Activated naive CD4-positive, alpha-beta T cell treated with anti-CD3 and anti-CD28 coated beads, Interleukin-2, amount 10 ng/mL, durations not matched to agents 7 days and 5 days (primary cell): ENCODE results near the gene ZNF784.

Experiments
- CTCF ChIA-PET: fragments of 350-600 bp; sonication (Branson Sonifier 250); formaldehyde crosslinking; loops from one replicate; lab custom pipeline; 2021; ENCODE audit warnings: antibody characterized with exemption; lab: Charles Lee
- DNase-seq: peaks from one replicate; pipeline ENCODE4 v3.0.0-alpha.2; 2020
- H3K27ac Mint-ChIP-seq: one replicate; pipeline ENCODE4 v1.8.0; 2021; ENCODE audit warnings: mild to moderate bottlenecking, moderate library complexity, mixed read lengths
- H3K27me3 Mint-ChIP-seq: one replicate; pipeline ENCODE4 v1.8.0; 2021; ENCODE audit warnings: mild to moderate bottlenecking, mixed read lengths
- H3K36me3 Mint-ChIP-seq: one replicate; pipeline ENCODE4 v1.8.0; 2021; ENCODE audit warnings: mixed read lengths
- H3K4me1 Mint-ChIP-seq: one replicate; pipeline ENCODE4 v1.8.0; 2021; ENCODE audit warnings: mixed read lengths
- H3K4me3 Mint-ChIP-seq: one replicate; pipeline ENCODE4 v1.8.0; 2021; ENCODE audit warnings: mild to moderate bottlenecking, moderate library complexity, mixed read lengths
- H3K9me3 Mint-ChIP-seq: one replicate; pipeline ENCODE4 v1.8.0; 2021; ENCODE audit warnings: mixed read lengths

The ZNF784 gene

DNA sequence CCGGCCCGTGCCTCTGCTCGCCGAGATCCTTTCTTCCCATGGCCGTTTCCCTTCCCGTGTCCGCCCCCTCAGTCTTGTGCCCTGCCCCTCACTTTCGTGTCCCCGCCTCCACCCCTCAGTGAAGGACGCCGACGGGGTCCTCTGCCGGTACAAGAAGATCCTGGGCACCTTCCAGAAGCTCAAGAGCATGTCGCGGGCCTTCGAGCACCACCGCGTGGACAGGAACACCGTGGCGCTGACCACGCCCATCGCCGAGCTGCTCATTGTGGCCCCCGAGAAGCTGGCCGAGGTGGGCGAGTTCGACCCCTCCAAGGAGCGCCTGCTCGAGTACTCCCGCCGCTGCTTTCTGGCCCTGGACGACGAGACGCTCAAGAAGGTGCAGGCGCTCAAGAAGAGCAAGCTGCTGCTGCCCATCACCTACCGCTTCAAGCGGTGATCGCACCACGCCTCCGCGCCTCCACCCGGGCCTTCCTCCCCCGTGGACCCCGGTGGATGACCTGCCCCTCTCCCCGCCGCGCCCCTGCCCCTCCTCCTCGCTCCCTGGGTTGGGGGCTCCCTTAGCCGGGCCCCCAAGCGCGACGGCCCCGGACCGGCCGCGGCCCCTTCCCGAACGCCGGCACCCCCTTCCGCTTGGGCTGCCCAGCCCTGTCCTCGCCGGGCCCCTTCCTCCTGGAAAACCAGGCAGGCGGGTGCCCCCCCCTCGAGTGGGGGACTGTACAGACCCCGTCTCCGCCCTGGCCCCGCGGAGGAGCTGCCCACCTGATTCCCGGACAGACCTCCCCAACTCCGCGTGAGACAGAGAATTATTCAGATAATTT, 28.2 kb upstream of the ZNF784 start:
- CTCF ChIA-PET = interaction anchor here (0.7 to 1.6 kb wide), 5 partner anchors 9 to 640 kb away, joined by 3 to 23 read pairs (median 4); partner anchors contain the start of gene ZNF581
- peaks cover 19% of the 10 kb centered on the region for H3K36me3 Mint-ChIP-seq
- H3K9me3 Mint-ChIP-seq = no peaks in the 10 kb centered on the region
- peaks cover 46% of the 10 kb centered on the region for H3K4me1 Mint-ChIP-seq
- peak overlapping the region; percentile 26 for H3K27ac Mint-ChIP-seq
- no peak for DNase-seq
- H3K27me3 Mint-ChIP-seq = peaks cover 4% of the 10 kb centered on the region
- peak overlapping the region; percentile 43 for H3K4me3 Mint-ChIP-seq

DNA sequence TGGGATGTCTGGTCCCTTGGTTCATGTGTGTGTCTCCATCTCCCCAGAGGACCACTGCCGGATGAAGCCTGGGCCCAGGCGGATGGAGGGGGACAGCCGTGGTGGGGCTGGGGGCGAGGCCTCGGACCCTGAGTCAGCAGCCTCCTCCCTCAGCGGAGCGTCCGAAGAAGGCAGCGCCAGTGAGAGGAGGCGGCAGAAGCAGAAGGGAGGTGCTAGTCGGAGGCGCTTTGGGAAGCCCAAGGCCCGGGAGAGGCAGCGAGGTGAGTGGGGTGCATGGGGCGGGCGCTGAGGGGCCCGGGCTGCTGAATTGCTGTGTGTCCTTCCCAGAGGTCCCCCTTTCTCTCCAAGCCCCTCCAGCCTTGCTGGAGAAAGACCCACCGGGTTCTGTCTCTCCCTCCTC, 26.9 kb upstream of the ZNF784 start:
- H3K4me1 Mint-ChIP-seq = peaks cover 40% of the 10 kb centered on the region
- H3K27me3 Mint-ChIP-seq = peaks cover 4% of the 10 kb centered on the region
- H3K4me3 Mint-ChIP-seq = peak overlapping the region; percentile 44
- CTCF ChIA-PET = no interaction called here
- no peaks in the 10 kb centered on the region for H3K9me3 Mint-ChIP-seq
- H3K36me3 Mint-ChIP-seq = peaks cover 15% of the 10 kb centered on the region
- H3K27ac Mint-ChIP-seq = no peak overlapping the region
- DNase-seq = no peak

DNA sequence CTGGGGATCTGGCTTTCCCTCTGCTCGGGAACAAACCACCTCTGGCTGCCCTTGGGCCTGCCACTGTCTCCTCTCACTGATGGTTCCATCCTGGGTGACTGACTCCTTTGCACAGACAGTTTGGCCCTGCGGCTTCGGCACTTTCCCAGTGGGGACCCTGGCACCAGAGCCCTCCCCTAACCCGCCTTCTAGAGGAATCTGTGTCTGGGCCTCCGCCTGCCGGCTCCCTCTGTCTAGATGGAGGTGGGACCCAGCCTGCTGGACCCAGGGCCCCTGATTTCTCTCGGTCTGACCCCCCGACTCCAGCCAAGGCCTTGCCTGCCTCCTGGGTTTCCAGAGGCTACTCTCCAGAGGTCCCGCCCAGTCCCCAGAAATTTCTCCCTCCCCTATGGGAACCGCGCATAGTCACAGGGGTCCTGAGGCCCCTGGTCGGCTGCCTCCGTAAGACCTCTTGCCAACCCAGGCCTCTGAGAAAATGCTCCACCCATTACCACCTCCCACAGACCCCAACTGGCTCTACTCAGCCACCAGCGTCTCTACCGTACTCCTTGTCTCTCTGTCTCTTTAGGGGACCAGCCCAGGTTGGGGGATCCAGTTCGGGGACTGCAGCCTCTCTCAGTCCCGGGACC, 26.4 kb upstream of the ZNF784 start:
- CTCF ChIA-PET = no interaction called here
- peak overlapping the region; percentile 64 for H3K27ac Mint-ChIP-seq
- H3K27me3 Mint-ChIP-seq = peaks cover 4% of the 10 kb centered on the region
- H3K4me1 Mint-ChIP-seq = peaks cover 38% of the 10 kb centered on the region
- H3K36me3 Mint-ChIP-seq = peaks cover 11% of the 10 kb centered on the region
- H3K9me3 Mint-ChIP-seq = no peaks in the 10 kb centered on the region
- DNase-seq = no peak
- peak overlapping the region; percentile 44 for H3K4me3 Mint-ChIP-seq

GRCh38 chr19:55650126-55650557, 25.8 kb upstream of the ZNF784 start:
- H3K4me3 Mint-ChIP-seq = peak overlapping the region; percentile 43
- peaks cover 4% of the 10 kb centered on the region for H3K27me3 Mint-ChIP-seq
- no peaks in the 10 kb centered on the region for H3K9me3 Mint-ChIP-seq
- no peak overlapping the region for H3K27ac Mint-ChIP-seq
- CTCF ChIA-PET = interaction anchor here (1.0 to 1.1 kb wide), 2 partner anchors 12 to 18 kb away, joined by 3 to 4 read pairs; no protein-coding TSS in a partner anchor
- no peak for DNase-seq
- H3K36me3 Mint-ChIP-seq = peaks cover 8% of the 10 kb centered on the region
- H3K4me1 Mint-ChIP-seq = peaks cover 42% of the 10 kb centered on the region

- H3K36me3 Mint-ChIP-seq = peaks cover 8% of the 10 kb centered on the region
- peak overlapping the region; percentile 73 for H3K4me3 Mint-ChIP-seq
- H3K27ac Mint-ChIP-seq = peak overlapping the region; percentile 19
- CTCF ChIA-PET = interaction anchor here (1.0 to 1.1 kb wide), 2 partner anchors 12 to 17 kb away, joined by 3 to 4 read pairs; no protein-coding TSS in a partner anchor
- DNase-seq = no peak
- peaks cover 4% of the 10 kb centered on the region for H3K27me3 Mint-ChIP-seq
- H3K4me1 Mint-ChIP-seq = peaks cover 47% of the 10 kb centered on the region
- H3K9me3 Mint-ChIP-seq = no peaks in the 10 kb centered on the region
These were observed 25.1 kb upstream of the ZNF784 start for GRCh38 chr19:55649268-55650125.

GRCh38 chr19:55648585-55649267, 24.4 kb upstream of the ZNF784 start:
- H3K36me3 Mint-ChIP-seq = peaks cover 10% of the 10 kb centered on the region
- H3K9me3 Mint-ChIP-seq = no peaks in the 10 kb centered on the region
- CTCF ChIA-PET = interaction anchor here (1.0 to 2.2 kb wide), 3 partner anchors 11 to 16 kb away, joined by 3 to 10 read pairs (median 4); no protein-coding TSS in a partner anchor
- no peak for DNase-seq
- H3K4me1 Mint-ChIP-seq = peaks cover 54% of the 10 kb centered on the region
- H3K4me3 Mint-ChIP-seq = peak overlapping the region; percentile 73
- peak overlapping the region; percentile 67 for H3K27ac Mint-ChIP-seq
- H3K27me3 Mint-ChIP-seq = peaks cover 2% of the 10 kb centered on the region

DNA sequence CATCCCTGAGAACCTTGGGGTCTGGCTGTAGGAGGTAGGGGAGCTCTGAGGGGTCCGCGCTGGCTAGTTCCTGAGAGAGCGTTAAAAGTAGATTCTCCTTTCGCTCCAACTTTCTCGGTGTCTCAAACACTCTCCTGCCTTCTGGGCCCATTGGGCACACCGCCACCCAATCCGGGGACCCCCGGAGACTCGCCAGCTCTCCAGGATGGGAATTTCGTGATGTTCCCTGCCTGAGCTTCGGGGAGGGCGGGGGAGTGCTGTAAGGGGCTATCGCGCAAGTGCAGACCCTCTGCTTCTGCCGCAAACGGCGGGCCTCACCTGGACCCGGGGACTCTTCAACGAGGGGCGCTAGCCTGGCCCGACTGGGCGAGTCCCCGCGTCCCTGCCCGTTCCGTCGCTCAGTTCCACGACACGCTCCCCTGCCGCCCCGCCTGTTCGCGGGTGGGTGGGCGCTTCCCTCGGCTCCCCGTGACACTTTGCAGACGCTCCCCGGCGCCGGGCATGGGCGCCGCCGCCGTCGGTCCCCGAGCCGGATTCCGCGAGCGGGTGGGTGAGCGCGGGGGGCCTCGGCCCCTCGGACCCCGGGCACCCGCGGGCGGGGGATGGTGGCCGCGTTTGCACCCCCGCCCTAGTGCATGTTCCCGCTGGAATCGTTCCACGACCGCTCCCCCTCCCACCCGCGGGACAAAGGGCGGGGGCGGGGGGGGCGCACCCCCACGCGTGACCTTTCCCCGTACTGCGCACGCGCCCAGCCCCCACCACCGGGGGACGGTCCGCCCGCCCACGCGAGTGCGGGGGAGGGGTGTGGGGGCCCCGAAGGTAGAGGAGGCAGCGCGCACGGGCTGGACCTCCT, 23.6 kb upstream of the ZNF784 start, which contains the start of gene CCDC106:
Gene CCDC106, plus strand, starts transcription at position 481 of the 853 bp plus-strand sequence. CDS start 835 bp downstream, outside the sequence.
- CTCF ChIA-PET = interaction anchor here (0.9 to 2.2 kb wide), 2 partner anchors 15 to 17 kb away, joined by 3 to 10 read pairs; no protein-coding TSS in a partner anchor
- Mint-ChIP-seq H3K9me3 (no peaks in the 10 kb centered on the region), H3K27me3 (no peaks in the 10 kb centered on the region), H3K4me3 (peak within 1 kb of the TSS; percentile 77), H3K36me3 (peaks cover 12% of the 10 kb centered on the region), H3K4me1 (peaks cover 56% of the 10 kb centered on the region), H3K27ac (peak within 1 kb of the TSS; percentile 77)
- DNase-seq = peak; percentile 60

DNA sequence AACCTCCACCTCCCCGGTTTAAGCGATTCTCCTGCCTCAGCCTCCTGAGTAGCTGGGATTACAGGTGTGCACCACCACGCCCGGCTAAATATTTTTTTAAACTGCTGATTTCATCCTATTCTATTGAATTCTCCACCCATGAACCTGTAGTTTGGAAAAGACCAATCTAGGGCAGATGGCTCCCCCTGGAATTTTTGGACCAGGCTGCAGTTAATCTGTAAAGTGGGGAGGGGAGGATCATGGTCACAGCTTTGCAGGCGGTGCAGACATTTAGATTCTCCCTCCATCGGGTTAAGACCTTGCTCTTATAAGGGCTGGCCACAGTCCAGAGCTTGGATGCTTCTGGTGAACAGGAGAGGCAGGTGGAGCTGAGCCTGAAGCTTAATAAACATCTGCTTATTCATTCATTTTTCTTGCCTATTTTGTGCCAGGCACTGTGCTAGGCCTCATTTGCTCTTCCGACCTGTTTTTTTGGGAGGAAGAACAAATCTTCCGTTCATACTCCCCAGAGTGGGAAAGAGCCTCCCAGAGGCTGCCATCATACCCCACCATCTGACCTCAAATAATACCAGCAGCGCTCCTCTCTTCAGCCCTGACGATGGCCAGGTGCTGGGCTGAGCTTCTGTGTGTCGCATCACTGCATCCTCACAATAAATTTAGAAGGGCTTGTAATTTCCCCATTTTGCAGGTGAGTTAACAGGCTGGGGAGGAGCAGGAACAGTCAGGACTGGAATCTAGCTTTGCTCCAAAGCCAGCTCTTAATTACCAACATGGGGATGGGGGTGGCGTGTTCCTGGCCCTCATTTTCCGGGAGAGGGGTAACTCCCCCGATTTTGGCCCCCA, 22.7 kb upstream of the ZNF784 start:
- DNase-seq = no peak
- H3K4me3 Mint-ChIP-seq = peak overlapping the region; percentile 77
- peak overlapping the region; percentile 60 for H3K27ac Mint-ChIP-seq
- CTCF ChIA-PET = interaction anchor here (0.9 to 2.2 kb wide), 3 partner anchors 14 to 25 kb away, joined by 3 to 10 read pairs (median 3); no protein-coding TSS in a partner anchor
- H3K36me3 Mint-ChIP-seq = peaks cover 12% of the 10 kb centered on the region
- H3K9me3 Mint-ChIP-seq = no peaks in the 10 kb centered on the region
- H3K4me1 Mint-ChIP-seq = peaks cover 57% of the 10 kb centered on the region
- H3K27me3 Mint-ChIP-seq = no peaks in the 10 kb centered on the region

DNA sequence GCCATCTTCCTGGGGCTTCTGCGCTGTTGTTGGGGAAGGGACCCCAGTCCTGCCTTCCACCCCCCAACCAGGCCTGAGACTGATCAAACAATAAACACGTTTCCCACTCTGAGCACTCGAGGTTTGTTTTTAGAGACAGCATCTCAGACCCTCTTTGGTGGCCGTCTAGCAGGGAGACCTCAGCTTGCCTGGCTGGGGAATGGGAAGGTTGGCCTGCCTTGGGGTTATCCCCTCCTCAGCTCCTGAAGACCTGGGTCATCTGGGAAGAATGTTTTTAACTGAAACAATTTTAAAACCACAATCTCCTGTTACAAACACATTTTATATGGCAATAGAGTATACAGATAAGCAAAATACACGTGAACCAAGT, 21.1 kb upstream of the ZNF784 start:
- peak overlapping the region; percentile 73 for H3K27ac Mint-ChIP-seq
- peak overlapping the region; percentile 57 for H3K4me3 Mint-ChIP-seq
- H3K9me3 Mint-ChIP-seq = no peaks in the 10 kb centered on the region
- CTCF ChIA-PET = interaction anchor here (1.6 to 1.9 kb wide), 2 partner anchors 9 to 13 kb away, joined by 4 to 7 read pairs; no protein-coding TSS in a partner anchor
- DNase-seq = no peak
- no peaks in the 10 kb centered on the region for H3K27me3 Mint-ChIP-seq
- H3K4me1 Mint-ChIP-seq = peaks cover 59% of the 10 kb centered on the region
- H3K36me3 Mint-ChIP-seq = peaks cover 12% of the 10 kb centered on the region

DNA sequence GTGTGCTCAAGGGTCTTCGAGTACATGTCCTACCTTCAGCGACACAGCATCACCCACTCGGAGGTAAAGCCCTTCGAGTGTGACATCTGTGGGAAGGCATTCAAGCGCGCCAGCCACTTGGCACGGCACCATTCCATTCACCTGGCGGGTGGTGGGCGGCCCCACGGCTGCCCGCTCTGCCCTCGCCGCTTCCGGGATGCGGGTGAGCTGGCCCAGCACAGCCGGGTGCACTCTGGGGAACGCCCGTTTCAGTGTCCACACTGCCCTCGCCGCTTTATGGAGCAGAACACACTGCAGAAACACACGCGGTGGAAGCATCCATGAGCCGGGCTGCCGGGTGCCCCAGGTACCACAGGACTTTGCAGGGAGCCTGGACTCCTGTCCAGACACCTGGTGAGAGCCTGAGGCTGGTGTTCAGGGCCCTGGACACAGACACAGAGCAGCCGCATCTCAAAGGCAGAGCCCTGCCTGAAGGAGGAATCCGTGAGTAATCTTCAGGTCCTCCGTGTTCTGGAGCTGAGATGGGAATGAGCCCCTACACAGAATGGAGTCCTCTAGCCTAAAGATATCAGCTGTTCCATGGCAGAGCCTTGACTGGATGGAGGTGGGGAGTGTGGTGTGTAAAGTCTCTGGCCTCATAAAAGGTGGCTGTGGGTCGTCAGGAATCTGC, 20.6 kb upstream of the ZNF784 start:
- Mint-ChIP-seq H3K9me3 (no peaks in the 10 kb centered on the region), H3K4me3 (peak overlapping the region; percentile 92), H3K36me3 (peaks cover 12% of the 10 kb centered on the region), H3K4me1 (peaks cover 62% of the 10 kb centered on the region), H3K27ac (peak overlapping the region; percentile 93), H3K27me3 (no peaks in the 10 kb centered on the region)
- DNase-seq = no peak
- CTCF ChIA-PET = interaction anchor here (1.6 to 1.9 kb wide), 2 partner anchors 9 to 12 kb away, joined by 4 to 7 read pairs; no protein-coding TSS in a partner anchor

- H3K4me1 Mint-ChIP-seq = peaks cover 64% of the 10 kb centered on the region
- CTCF ChIA-PET = interaction anchor here (1.9 to 2.7 kb wide), 2 partner anchors 11 to 12 kb away, joined by 7 to 15 read pairs; no protein-coding TSS in a partner anchor
- peak overlapping the region; percentile 93 for H3K27ac Mint-ChIP-seq
- no peak for DNase-seq
- no peaks in the 10 kb centered on the region for H3K9me3 Mint-ChIP-seq
- H3K36me3 Mint-ChIP-seq = peaks cover 9% of the 10 kb centered on the region
- no peaks in the 10 kb centered on the region for H3K27me3 Mint-ChIP-seq
- peak overlapping the region; percentile 92 for H3K4me3 Mint-ChIP-seq
These were observed 19.9 kb upstream of the ZNF784 start for GRCh38 chr19:55644191-55644833.
